ENCODE data around the gene P3R3URF. TPM values are rescaled to one million over a fixed set of nuclear protein-coding genes. Genes with fewer than 3 reads are reported as not detected.

Gene P3R3URF
- total and polyA plus RNA-seq, 9 of the 15 experiments (the other 6 are each of a cell fraction or from before 2014, with no cell fraction given), result not detected

DNA sequence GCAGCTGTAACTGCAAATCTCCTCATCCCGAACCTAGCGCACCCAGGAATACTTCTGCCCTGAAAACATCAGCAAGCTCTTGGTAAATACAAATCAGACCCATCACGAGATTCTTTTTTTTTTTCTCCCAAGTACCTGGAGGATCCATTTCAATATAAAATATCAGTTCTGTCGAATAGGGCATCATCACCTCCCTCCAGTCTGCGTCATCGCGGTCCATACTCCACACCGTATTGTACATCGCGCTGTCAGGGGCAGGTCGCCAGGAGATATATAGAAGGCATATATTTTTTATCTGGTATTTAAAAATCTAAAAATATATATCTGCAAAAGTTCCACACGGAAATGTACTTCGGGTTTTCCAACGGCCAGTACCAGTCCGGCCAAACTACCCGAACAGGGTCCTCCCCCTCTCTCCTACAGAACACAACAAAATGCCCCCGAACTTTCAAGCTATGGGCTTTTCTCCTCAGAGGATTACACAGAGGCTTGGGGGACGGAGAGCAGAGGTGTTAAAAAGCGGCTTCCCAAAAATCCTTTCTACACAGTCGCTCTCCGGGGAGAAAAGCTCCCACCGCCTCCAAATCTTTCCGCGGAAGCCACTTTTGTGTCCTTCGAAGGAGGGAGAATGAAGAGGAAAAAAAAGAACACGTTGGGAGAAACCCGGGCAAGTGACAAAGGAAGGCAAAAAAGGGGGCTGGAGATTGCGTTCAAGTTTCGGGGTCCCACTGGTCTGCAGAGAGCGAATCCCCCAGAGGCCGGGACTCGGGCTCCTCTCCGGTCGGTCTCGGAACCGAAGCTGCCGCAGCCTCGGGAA lies 44.4 kb downstream of the P3R3URF start (continued):
- TF ChIP-seq FOXK2 (conservative IDR thresholded peaks at IDR 0.05 in 1 of 2, IDR thresholded peaks at IDR 0.05 in 1 of 2; ENCODE audit: low read depth in 2 of 2), result no peak
- TF ChIP-seq PURB (CRISPR knock-in tag; IDR thresholded peaks at IDR 0.05; ENCODE audit: low read depth), result no peak
- no peak for TF ChIP-seq BRCA1 (IDR thresholded peaks at IDR 0.05)
- no peak for TF ChIP-seq BRCA1 (CRISPR knock-in tag; IDR thresholded peaks at IDR 0.05)
- no peak; the same call in 1 of the 2 replicates for TF ChIP-seq RB1 (IDR thresholded peaks at IDR 0.05; ENCODE audit: low read depth)
- TF ChIP-seq OTX1 (CRISPR knock-in tag; IDR thresholded peaks at IDR 0.05), result no peak
- TF ChIP-seq TCF7 (IDR thresholded peaks at IDR 0.05; ENCODE audit: borderline replicate concordance), result 0 out of 2 replicates have a peak, but pooled peaks have one; percentile 11
- peak; percentile 52 for TF ChIP-seq RBM39 (optimal IDR thresholded peaks at IDR 0.05; ENCODE audit: low read depth, low read length)
- TF ChIP-seq NEUROD1 (IDR thresholded peaks at IDR 0.05; ENCODE audit: borderline replicate concordance, low read depth, low read length, partially characterized antibody), result no peak
- TF ChIP-seq THRAP3 (IDR thresholded peaks at IDR 0.05; ENCODE audit: borderline replicate concordance), result no peak
- no peak for TF ChIP-seq GABPB1 (CRISPR knock-in tag; IDR thresholded peaks at IDR 0.05)
- TF ChIP-seq CAMTA2 (CRISPR knock-in tag; conservative IDR thresholded peaks at IDR 0.05), result no peak
- no peak for TF ChIP-seq MYC (IDR thresholded peaks at IDR 0.05; ENCODE audit: low read depth, low read length)
- TF ChIP-seq MYC (CRISPR knock-in tag; IDR thresholded peaks at IDR 0.05; ENCODE audit: borderline replicate concordance, low read depth), result no peak
- no peak for TF ChIP-seq ZNF224 (CRISPR knock-in tag; IDR thresholded peaks at IDR 0.05)
- TF ChIP-seq PHF20 (IDR thresholded peaks at IDR 0.05; ENCODE audit: partially characterized antibody), result peak; percentile 36
- TF ChIP-seq NCOA6 (IDR thresholded peaks at IDR 0.05), result no peak
- TF ChIP-seq, protein P1, sequence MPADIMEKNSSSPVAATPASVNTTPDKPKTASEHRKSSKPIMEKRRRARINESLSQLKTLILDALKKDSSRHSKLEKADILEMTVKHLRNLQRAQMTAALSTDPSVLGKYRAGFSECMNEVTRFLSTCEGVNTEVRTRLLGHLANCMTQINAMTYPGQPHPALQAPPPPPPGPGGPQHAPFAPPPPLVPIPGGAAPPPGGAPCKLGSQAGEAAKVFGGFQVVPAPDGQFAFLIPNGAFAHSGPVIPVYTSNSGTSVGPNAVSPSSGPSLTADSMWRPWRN (IDR thresholded peaks at IDR 0.05; ENCODE audit: low read depth), result no peak
- no peak for TF ChIP-seq MYNN (IDR thresholded peaks at IDR 0.05)
- TF ChIP-seq MYNN (CRISPR knock-in tag; IDR thresholded peaks at IDR 0.05), result no peak
- TF ChIP-seq, protein P2, sequence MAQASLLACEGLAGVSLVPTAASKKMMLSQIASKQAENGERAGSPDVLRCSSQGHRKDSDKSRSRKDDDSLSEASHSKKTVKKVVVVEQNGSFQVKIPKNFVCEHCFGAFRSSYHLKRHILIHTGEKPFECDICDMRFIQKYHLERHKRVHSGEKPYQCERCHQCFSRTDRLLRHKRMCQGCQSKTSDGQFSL (CRISPR knock-in tag; IDR thresholded peaks at IDR 0.05), result 0 out of 2 replicates have a peak, but pooled peaks have one; percentile 31
- TF ChIP-seq, protein P2 (tag; IDR thresholded peaks at IDR 0.05), result no peak
- TF ChIP-seq, protein P3, sequence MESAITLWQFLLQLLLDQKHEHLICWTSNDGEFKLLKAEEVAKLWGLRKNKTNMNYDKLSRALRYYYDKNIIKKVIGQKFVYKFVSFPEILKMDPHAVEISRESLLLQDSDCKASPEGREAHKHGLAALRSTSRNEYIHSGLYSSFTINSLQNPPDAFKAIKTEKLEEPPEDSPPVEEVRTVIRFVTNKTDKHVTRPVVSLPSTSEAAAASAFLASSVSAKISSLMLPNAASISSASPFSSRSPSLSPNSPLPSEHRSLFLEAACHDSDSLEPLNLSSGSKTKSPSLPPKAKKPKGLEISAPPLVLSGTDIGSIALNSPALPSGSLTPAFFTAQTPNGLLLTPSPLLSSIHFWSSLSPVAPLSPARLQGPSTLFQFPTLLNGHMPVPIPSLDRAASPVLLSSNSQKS (CRISPR knock-in tag; IDR thresholded peaks at IDR 0.05), result no peak
- TF ChIP-seq, protein P4, sequence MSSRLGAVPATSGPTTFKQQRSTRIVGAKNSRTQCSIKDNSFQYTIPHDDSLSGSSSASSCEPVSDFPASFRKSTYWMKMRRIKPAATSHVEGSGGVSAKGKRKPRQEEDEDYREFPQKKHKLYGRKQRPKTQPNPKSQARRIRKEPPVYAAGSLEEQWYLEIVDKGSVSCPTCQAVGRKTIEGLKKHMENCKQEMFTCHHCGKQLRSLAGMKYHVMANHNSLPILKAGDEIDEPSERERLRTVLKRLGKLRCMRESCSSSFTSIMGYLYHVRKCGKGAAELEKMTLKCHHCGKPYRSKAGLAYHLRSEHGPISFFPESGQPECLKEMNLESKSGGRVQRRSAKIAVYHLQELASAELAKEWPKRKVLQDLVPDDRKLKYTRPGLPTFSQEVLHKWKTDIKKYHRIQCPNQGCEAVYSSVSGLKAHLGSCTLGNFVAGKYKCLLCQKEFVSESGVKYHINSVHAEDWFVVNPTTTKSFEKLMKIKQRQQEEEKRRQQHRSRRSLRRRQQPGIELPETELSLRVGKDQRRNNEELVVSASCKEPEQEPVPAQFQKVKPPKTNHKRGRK (tag; IDR thresholded peaks at IDR 0.05), result peak; percentile 81
- TF ChIP-seq, protein P5, sequence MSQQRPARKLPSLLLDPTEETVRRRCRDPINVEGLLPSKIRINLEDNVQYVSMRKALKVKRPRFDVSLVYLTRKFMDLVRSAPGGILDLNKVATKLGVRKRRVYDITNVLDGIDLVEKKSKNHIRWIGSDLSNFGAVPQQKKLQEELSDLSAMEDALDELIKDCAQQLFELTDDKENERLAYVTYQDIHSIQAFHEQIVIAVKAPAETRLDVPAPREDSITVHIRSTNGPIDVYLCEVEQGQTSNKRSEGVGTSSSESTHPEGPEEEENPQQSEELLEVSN (IDR thresholded peaks at IDR 0.05; ENCODE audit: borderline replicate concordance in 1 of 2, extremely low read depth in 1 of 2, insufficient read depth in 1 of 2, insufficient read length in 1 of 2, low read depth in 1 of 2, low read length in 1 of 2, poor library complexity in 1 of 2, severe bottlenecking in 1 of 2), result no peak
